HepG2 (cell line): ENCODE results near the gene DNPH1. TPM values are rescaled to one million over a fixed set of nuclear protein-coding genes. Genes with fewer than 3 reads are reported as not detected.

Source experiments
- HMG20A ChIP-seq: IDR thresholded peaks from 2 replicates; pipeline ENCODE4 v1.6.1; 2016; ENCODE audit warnings: borderline replicate concordance
- HMG20B ChIP-seq: conservative IDR thresholded peaks from 2 replicates; pipeline ENCODE4 v1.6.1; 2016; ENCODE audit warnings: missing genetic modification reagents, missing compliant biosample characterization
- KAT8 ChIP-seq: IDR thresholded peaks from 2 replicates; pipeline ENCODE4 v1.6.1; 2016; ENCODE audit warnings: missing genetic modification reagents, missing compliant biosample characterization
- POGZ ChIP-seq: sonication (generic); formaldehyde crosslinking; IDR thresholded peaks from 2 replicates; pipeline ENCODE4 v1.4.0; 2020; ENCODE audit warnings: mild to moderate bottlenecking, missing genetic modification reagents
- PRPF4 ChIP-seq: fragments of 200-400 bp; formaldehyde crosslinking; IDR thresholded peaks from 2 replicates; pipeline ENCODE4 v1.6.1; 2016; ENCODE audit warnings: low read length, low read depth; ENCODE audit not compliant: poor library complexity, severe bottlenecking
- REXO4 ChIP-seq: sonication (generic); formaldehyde crosslinking; IDR thresholded peaks from 2 replicates; pipeline ENCODE4 v1.8.0; 2022; ENCODE audit warnings: missing genetic modification reagents, mild to moderate bottlenecking, borderline replicate concordance
- RFX5 ChIP-seq: IDR thresholded peaks from 2 replicates; pipeline ENCODE4 v1.6.1; 2011; ENCODE audit warnings: low read depth, low read length, improper control_type of control experiment
- SALL2 ChIP-seq: sonication (generic); formaldehyde crosslinking; IDR thresholded peaks from 2 replicates; pipeline ENCODE4 v1.8.1; 2023; ENCODE audit warnings: mild to moderate bottlenecking, missing genetic modification reagents, inconsistent platforms
- SMC3 ChIP-seq: IDR thresholded peaks from 2 replicates; pipeline ENCODE4 v1.6.1; 2011; ENCODE audit warnings: low read length, improper control_type of control experiment
- SNAI1 ChIP-seq: sonication (generic); formaldehyde crosslinking; IDR thresholded peaks from 2 replicates; pipeline ENCODE4 v1.5.0; 2020; ENCODE audit warnings: mild to moderate bottlenecking, missing genetic modification reagents, borderline replicate concordance
- TARDBP ChIP-seq: sonication (generic); formaldehyde crosslinking; IDR thresholded peaks from 2 replicates; pipeline ENCODE4 v1.8.0; 2022; ENCODE audit warnings: mild to moderate bottlenecking, missing genetic modification reagents
- ZFP36L1 ChIP-seq: sonication (generic); formaldehyde crosslinking; IDR thresholded peaks from 2 replicates; pipeline ENCODE4 v1.8.0; 2022; ENCODE audit warnings: mild to moderate bottlenecking, missing genetic modification reagents, moderate library complexity
- ZNF124 ChIP-seq: sonication (generic); formaldehyde crosslinking; IDR thresholded peaks from 2 replicates; pipeline ENCODE4 v1.4.0; 2020; ENCODE audit warnings: missing genetic modification reagents
- ZNF136 ChIP-seq: sonication (generic); formaldehyde crosslinking; IDR thresholded peaks from 2 replicates; pipeline ENCODE4 v1.8.1; 2022; ENCODE audit warnings: low read depth, mild to moderate bottlenecking, moderate library complexity, missing genetic modification reagents
- ZNF598 ChIP-seq: sonication (generic); formaldehyde crosslinking; IDR thresholded peaks from 2 replicates; pipeline ENCODE4 v1.5.1; 2020; ENCODE audit warnings: mild to moderate bottlenecking, missing genetic modification reagents, borderline replicate concordance
- polyA plus RNA-seq, 8 experiments: library from polyadenylated mRNA; depleted of rRNA in 3 of 8; stranded (reverse) in 7 of 8; unstranded in 1 of 8; fragments of >200 nt; fragmentation: Illumina TruSeq in 4 of 8; extraction: Trizol in 4 of 8; gene quantifications; 2 replicates each; pipeline versions ENCODE4 v1.2.1 to v1.2.3, GENCODE V29; 2011 to 2016; ENCODE audit warnings: low read depth in 4 of 8, missing spikeins in 1 of 8, mixed read lengths in 1 of 8; ENCODE audit not compliant: insufficient read depth in 1 of 8
- total RNA-seq, 5 experiments: library from RNA; depleted of rRNA; stranded (reverse); fragments of >200 nt; fragmentation: Illumina TruSeq; extraction: Trizol; gene quantifications; 2 replicates each; pipeline ENCODE4 v1.2.3, GENCODE V29; 2016; ENCODE audit warnings: low read depth in 1 of 5
- TF ChIP-seq, protein P1 (sequence below): sonication (generic); formaldehyde crosslinking; IDR thresholded peaks from 2 replicates; pipeline ENCODE4 v1.9.0; 2021; ENCODE audit warnings: mild to moderate bottlenecking, missing genetic modification reagents
- TF ChIP-seq, protein P2 (sequence below): IDR thresholded peaks from 2 replicates; pipeline ENCODE4 v1.6.1; 2016; ENCODE audit warnings: mild to moderate bottlenecking
- TF ChIP-seq, protein P3 (sequence below): sonication (generic); formaldehyde crosslinking; IDR thresholded peaks from 2 replicates; pipeline ENCODE4 v1.4.0; 2020; ENCODE audit warnings: mild to moderate bottlenecking, missing genetic modification reagents
- TF ChIP-seq, protein P4 (sequence below): sonication (generic); formaldehyde crosslinking; IDR thresholded peaks from 2 replicates; pipeline ENCODE4 v1.4.0; 2020; ENCODE audit warnings: missing genetic modification reagents

DNPH1 gene
- total and polyA plus RNA-seq, 2 of the 13 experiments (the other 11 are each of a cell fraction or from before 2014, with no cell fraction given) = 56.5 to 75.1 TPM

DNA sequence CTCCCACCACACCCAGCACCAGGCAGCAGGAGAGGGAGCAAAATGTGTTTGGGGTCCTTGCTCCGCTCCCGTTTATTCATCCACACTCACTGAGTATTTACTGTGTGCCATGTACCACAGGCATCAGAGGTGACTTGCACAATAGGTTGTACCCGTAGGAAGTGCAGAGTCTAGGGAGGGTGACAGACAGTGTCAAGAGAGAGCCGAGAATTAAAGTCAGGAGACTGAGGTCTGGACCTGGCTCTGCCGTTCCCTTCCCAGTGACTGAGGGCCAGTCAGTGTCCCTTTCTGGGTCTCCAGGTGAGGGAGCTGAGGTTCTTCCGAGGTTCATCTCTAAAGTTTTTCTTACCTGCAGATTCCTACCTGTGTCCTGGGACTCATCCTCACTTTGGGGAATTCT lies 36.3 kb upstream of the DNPH1 start (continued):
- peak; percentile 2; the same call in 1 of the 2 replicates for TF ChIP-seq SALL2 (CRISPR knock-in tag)
- TF ChIP-seq, protein P1, sequence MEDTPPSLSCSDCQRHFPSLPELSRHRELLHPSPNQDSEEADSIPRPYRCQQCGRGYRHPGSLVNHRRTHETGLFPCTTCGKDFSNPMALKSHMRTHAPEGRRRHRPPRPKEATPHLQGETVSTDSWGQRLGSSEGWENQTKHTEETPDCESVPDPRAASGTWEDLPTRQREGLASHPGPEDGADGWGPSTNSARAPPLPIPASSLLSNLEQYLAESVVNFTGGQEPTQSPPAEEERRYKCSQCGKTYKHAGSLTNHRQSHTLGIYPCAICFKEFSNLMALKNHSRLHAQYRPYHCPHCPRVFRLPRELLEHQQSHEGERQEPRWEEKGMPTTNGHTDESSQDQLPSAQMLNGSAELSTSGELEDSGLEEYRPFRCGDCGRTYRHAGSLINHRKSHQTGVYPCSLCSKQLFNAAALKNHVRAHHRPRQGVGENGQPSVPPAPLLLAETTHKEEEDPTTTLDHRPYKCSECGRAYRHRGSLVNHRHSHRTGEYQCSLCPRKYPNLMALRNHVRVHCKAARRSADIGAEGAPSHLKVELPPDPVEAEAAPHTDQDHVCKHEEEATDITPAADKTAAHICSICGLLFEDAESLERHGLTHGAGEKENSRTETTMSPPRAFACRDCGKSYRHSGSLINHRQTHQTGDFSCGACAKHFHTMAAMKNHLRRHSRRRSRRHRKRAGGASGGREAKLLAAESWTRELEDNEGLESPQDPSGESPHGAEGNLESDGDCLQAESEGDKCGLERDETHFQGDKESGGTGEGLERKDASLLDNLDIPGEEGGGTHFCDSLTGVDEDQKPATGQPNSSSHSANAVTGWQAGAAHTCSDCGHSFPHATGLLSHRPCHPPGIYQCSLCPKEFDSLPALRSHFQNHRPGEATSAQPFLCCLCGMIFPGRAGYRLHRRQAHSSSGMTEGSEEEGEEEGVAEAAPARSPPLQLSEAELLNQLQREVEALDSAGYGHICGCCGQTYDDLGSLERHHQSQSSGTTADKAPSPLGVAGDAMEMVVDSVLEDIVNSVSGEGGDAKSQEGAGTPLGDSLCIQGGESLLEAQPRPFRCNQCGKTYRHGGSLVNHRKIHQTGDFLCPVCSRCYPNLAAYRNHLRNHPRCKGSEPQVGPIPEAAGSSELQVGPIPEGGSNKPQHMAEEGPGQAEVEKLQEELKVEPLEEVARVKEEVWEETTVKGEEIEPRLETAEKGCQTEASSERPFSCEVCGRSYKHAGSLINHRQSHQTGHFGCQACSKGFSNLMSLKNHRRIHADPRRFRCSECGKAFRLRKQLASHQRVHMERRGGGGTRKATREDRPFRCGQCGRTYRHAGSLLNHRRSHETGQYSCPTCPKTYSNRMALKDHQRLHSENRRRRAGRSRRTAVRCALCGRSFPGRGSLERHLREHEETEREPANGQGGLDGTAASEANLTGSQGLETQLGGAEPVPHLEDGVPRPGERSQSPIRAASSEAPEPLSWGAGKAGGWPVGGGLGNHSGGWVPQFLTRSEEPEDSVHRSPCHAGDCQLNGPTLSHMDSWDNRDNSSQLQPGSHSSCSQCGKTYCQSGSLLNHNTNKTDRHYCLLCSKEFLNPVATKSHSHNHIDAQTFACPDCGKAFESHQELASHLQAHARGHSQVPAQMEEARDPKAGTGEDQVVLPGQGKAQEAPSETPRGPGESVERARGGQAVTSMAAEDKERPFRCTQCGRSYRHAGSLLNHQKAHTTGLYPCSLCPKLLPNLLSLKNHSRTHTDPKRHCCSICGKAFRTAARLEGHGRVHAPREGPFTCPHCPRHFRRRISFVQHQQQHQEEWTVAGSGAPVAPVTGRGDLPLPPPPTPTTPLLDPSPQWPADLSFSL (CRISPR knock-in tag) = no peak
- TF ChIP-seq ZNF124 (CRISPR knock-in tag) = no peak
- TF ChIP-seq, protein P2, sequence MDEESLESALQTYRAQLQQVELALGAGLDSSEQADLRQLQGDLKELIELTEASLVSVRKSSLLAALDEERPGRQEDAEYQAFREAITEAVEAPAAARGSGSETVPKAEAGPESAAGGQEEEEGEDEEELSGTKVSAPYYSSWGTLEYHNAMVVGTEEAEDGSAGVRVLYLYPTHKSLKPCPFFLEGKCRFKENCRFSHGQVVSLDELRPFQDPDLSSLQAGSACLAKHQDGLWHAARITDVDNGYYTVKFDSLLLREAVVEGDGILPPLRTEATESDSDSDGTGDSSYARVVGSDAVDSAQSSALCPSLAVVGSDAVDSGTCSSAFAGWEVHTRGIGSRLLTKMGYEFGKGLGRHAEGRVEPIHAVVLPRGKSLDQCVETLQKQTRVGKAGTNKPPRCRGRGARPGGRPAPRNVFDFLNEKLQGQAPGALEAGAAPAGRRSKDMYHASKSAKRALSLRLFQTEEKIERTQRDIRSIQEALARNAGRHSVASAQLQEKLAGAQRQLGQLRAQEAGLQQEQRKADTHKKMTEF = no peak; the same call in 1 of the 2 replicates
- TF ChIP-seq REXO4 (CRISPR knock-in tag) = no peak
- TF ChIP-seq, protein P3, sequence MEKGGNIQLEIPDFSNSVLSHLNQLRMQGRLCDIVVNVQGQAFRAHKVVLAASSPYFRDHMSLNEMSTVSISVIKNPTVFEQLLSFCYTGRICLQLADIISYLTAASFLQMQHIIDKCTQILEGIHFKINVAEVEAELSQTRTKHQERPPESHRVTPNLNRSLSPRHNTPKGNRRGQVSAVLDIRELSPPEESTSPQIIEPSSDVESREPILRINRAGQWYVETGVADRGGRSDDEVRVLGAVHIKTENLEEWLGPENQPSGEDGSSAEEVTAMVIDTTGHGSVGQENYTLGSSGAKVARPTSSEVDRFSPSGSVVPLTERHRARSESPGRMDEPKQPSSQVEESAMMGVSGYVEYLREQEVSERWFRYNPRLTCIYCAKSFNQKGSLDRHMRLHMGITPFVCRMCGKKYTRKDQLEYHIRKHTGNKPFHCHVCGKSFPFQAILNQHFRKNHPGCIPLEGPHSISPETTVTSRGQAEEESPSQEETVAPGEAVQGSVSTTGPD = no peak
- no peak for TF ChIP-seq ZFP36L1
- no peak for TF ChIP-seq PRPF4
- TF ChIP-seq, protein P4, sequence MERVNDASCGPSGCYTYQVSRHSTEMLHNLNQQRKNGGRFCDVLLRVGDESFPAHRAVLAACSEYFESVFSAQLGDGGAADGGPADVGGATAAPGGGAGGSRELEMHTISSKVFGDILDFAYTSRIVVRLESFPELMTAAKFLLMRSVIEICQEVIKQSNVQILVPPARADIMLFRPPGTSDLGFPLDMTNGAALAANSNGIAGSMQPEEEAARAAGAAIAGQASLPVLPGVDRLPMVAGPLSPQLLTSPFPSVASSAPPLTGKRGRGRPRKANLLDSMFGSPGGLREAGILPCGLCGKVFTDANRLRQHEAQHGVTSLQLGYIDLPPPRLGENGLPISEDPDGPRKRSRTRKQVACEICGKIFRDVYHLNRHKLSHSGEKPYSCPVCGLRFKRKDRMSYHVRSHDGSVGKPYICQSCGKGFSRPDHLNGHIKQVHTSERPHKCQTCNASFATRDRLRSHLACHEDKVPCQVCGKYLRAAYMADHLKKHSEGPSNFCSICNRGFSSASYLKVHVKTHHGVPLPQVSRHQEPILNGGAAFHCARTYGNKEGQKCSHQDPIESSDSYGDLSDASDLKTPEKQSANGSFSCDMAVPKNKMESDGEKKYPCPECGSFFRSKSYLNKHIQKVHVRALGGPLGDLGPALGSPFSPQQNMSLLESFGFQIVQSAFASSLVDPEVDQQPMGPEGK (CRISPR knock-in tag) = 0 out of 2 replicates have a peak, but pooled peaks have one; percentile 47
- TF ChIP-seq ZNF136 = 0 out of 2 replicates have a peak, but pooled peaks have one; percentile 65
- peak; percentile 34 for TF ChIP-seq SMC3
- 0 out of 2 replicates have a peak, but pooled peaks have one; percentile 14 for TF ChIP-seq POGZ
- TF ChIP-seq ZNF598 (CRISPR knock-in tag) = peak; percentile 18; the same call in 1 of the 2 replicates
- no peak for TF ChIP-seq RFX5
- no peak for TF ChIP-seq TARDBP
- 0 out of 2 replicates have a peak, but pooled peaks have one; percentile 37 for TF ChIP-seq HMG20B (CRISPR knock-in tag)
- TF ChIP-seq HMG20A (CRISPR knock-in tag) = peak; percentile 40; the same call in 1 of the 2 replicates
- TF ChIP-seq KAT8 (CRISPR knock-in tag) = no peak
- no peak for TF ChIP-seq SNAI1 (CRISPR knock-in tag)
